DND-41 (cell line): ENCODE results near the gene LIPT2.

Source experiments
- ATAC-seq: fragments of 200-7000 bp; cut with Tn5 transposase; 3 replicates; pipeline ENCODE4 v1.9.1; 2021; ENCODE audit warnings: low read depth; ENCODE audit not compliant: insufficient read depth
- DNase-seq: peaks from one replicate; pipeline ENCODE4 v3.0.0-alpha.2; 2020
- H2AFZ ChIP-seq: 2 replicates; pipeline ENCODE4 v1.6.0; 2012; ENCODE audit warnings: low read depth, low read length
- H3K27ac ChIP-seq: 2 replicates; pipeline ENCODE4 v1.5.1; 2012; ENCODE audit warnings: low read length, inconsistent platforms
- H3K27me3 ChIP-seq: fragments of 200-600 bp; sonication (generic); 2 replicates; pipeline ENCODE4 v1.6.0; 2012; ENCODE audit warnings: low read length, mild to moderate bottlenecking, inconsistent platforms; ENCODE audit not compliant: insufficient read depth, poor library complexity
- H3K36me3 ChIP-seq: 2 replicates; pipeline ENCODE4 v1.5.1; 2012; ENCODE audit warnings: low read length, inconsistent platforms; ENCODE audit not compliant: insufficient read depth
- H3K4me1 ChIP-seq: 2 replicates; pipeline ENCODE4 v1.5.1; 2012; ENCODE audit warnings: mild to moderate bottlenecking, low read length; ENCODE audit not compliant: insufficient read depth
- H3K4me2 ChIP-seq: 2 replicates; pipeline ENCODE4 v1.6.0; 2012; ENCODE audit warnings: mild to moderate bottlenecking, moderate library complexity, low read length, inconsistent platforms; ENCODE audit not compliant: insufficient read depth
- H3K4me3 ChIP-seq, 2 experiments: fragments of 200-600 bp in 1 of 2; shearing (Covaris generic) in 1 of 2; 2 replicates each; pipeline ENCODE4 v1.5.1; 2012 to 2016; ENCODE audit warnings: inconsistent platforms in 2 of 2, low read length in 2 of 2, mild to moderate bottlenecking in 2 of 2, low read depth in 1 of 2, moderate library complexity in 1 of 2
- H3K79me2 ChIP-seq: 2 replicates; pipeline ENCODE4 v1.6.0; 2012; ENCODE audit warnings: low read length, inconsistent platforms; ENCODE audit not compliant: insufficient read depth
- H3K9ac ChIP-seq: 2 replicates; pipeline ENCODE4 v1.6.0; 2012; ENCODE audit warnings: low read depth, mild to moderate bottlenecking, inconsistent platforms, low read length, moderate library complexity
- H3K9me3 ChIP-seq: 2 replicates; pipeline ENCODE4 v1.5.1; 2012; ENCODE audit warnings: low read length, moderate library complexity, mild to moderate bottlenecking, inconsistent platforms; ENCODE audit not compliant: insufficient read depth, severe bottlenecking
- H4K20me1 ChIP-seq: 2 replicates; pipeline ENCODE4 v1.6.0; 2012; ENCODE audit warnings: low read length; ENCODE audit not compliant: insufficient read depth
- EZH2 ChIP-seq: IDR thresholded peaks from 3 replicates; pipeline ENCODE4 v1.6.1; 2012; ENCODE audit warnings: borderline replicate concordance, low read depth, mild to moderate bottlenecking, moderate library complexity, low read length, inconsistent platforms; ENCODE audit not compliant: severe bottlenecking
- TF ChIP-seq, protein P1 (sequence below): IDR thresholded peaks from 2 replicates; pipeline ENCODE4 v1.5.1; 2012; ENCODE audit warnings: borderline replicate concordance, low read length, moderate library complexity, mild to moderate bottlenecking; ENCODE audit not compliant: poor library complexity, severe bottlenecking; ENCODE audit errors: extremely low read depth

Gene LIPT2

DNA sequence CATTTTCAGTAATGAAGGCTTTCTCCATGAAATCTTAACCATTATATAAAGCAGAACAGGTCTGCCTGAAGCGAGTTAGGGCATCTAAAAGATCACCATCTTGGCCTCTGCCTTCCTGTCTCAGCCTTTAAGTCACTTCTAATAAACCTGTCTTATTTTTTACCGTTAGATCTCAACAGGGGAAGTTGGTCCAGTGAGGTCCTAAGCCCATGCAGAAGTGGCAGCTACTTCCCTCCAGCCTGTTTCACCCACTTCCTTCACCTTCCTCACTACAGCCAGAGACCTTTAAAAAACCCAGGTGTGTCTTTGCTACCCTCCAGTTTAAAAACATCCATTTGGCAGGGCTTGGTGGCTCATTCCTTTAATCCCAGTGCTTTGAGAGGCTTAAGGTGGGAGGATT, 14.1 kb upstream of the LIPT2 start:
- no peaks in the 10 kb centered on the region for H3K27me3 ChIP-seq
- H3K36me3 ChIP-seq, result no peaks in the 10 kb centered on the region
- no peaks in the 10 kb centered on the region for H4K20me1 ChIP-seq
- DNase-seq (no peak), ATAC-seq (no peak)
- peaks cover 3% of the 10 kb centered on the region for H3K9me3 ChIP-seq
- no peak overlapping the region for H3K27ac ChIP-seq
- H3K4me1 ChIP-seq, result no peaks in the 10 kb centered on the region
- H3K4me3 ChIP-seq, result no peak overlapping the region
- H2AFZ ChIP-seq, result no peak overlapping the region
- H3K4me2 ChIP-seq, result no peak overlapping the region
- no peak overlapping the region for H3K9ac ChIP-seq
- TF ChIP-seq EZH2, result no peak
- TF ChIP-seq, protein P1, sequence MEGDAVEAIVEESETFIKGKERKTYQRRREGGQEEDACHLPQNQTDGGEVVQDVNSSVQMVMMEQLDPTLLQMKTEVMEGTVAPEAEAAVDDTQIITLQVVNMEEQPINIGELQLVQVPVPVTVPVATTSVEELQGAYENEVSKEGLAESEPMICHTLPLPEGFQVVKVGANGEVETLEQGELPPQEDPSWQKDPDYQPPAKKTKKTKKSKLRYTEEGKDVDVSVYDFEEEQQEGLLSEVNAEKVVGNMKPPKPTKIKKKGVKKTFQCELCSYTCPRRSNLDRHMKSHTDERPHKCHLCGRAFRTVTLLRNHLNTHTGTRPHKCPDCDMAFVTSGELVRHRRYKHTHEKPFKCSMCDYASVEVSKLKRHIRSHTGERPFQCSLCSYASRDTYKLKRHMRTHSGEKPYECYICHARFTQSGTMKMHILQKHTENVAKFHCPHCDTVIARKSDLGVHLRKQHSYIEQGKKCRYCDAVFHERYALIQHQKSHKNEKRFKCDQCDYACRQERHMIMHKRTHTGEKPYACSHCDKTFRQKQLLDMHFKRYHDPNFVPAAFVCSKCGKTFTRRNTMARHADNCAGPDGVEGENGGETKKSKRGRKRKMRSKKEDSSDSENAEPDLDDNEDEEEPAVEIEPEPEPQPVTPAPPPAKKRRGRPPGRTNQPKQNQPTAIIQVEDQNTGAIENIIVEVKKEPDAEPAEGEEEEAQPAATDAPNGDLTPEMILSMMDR, result no peak
- no peaks in the 10 kb centered on the region for H3K79me2 ChIP-seq

DNA sequence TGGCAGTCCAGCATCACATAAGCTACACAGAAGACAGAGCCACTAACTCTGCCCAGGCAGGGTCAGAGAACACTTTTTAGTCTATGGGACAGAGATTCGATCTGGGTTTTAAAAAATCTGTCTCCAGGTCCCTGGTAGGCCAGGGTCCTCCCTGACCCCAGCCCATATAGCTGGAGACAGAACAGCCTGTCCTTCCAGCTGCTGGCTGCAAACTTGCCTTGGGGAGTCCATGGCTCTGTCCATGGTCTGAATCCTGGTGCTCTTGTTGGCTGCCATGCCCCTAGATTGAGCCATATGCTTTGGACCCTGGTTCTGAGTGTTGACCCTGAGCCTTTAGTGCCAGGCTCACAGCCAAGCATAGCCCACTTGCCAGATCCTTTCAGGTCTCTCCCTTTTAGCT, 13.3 kb upstream of the LIPT2 start:
- Histone ChIP-seq H3K27ac (no peak overlapping the region), H3K27me3 (no peaks in the 10 kb centered on the region), H3K36me3 (no peaks in the 10 kb centered on the region), H3K4me2 (no peak overlapping the region), H4K20me1 (no peaks in the 10 kb centered on the region), H3K79me2 (no peaks in the 10 kb centered on the region), H3K9me3 (peaks cover 8% of the 10 kb centered on the region), H2AFZ (no peak overlapping the region), H3K9ac (no peak overlapping the region), H3K4me3 (no peak overlapping the region), H3K4me1 (no peaks in the 10 kb centered on the region)
- no peak for ATAC-seq
- no peak for DNase-seq
- TF ChIP-seq, protein P1, result no peak
- no peak for TF ChIP-seq EZH2

DNA sequence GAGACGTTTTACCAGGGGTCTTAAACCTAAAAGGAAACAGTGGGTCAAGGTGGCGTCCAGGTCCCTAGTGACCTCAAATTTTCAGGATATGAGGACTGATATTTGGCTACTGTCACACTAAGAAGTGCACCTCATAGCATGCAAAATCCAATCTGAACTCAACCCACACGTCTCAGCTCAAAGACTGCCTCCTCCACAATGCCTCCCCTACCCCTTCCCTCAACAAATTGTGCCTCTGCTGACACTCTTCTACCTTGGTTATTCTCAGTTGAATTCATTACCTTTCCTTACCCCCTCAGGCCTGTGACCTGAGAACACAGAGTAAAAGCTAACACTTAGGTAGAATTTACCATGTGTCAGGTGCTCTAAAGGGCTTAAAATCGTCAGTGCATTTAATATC, 12.4 kb upstream of the LIPT2 start:
- DNase-seq (no peak), ATAC-seq (no peak)
- Histone ChIP-seq H3K79me2 (no peaks in the 10 kb centered on the region), H3K4me2 (no peak overlapping the region), H3K9me3 (peaks cover 8% of the 10 kb centered on the region), H3K27me3 (no peaks in the 10 kb centered on the region), H3K27ac (no peak overlapping the region), H3K36me3 (no peaks in the 10 kb centered on the region), H3K9ac (no peak overlapping the region), H2AFZ (no peak overlapping the region), H3K4me3 (no peak overlapping the region), H3K4me1 (no peaks in the 10 kb centered on the region), H4K20me1 (no peaks in the 10 kb centered on the region)
- TF ChIP-seq EZH2, result no peak
- TF ChIP-seq, protein P1, result no peak

DNA sequence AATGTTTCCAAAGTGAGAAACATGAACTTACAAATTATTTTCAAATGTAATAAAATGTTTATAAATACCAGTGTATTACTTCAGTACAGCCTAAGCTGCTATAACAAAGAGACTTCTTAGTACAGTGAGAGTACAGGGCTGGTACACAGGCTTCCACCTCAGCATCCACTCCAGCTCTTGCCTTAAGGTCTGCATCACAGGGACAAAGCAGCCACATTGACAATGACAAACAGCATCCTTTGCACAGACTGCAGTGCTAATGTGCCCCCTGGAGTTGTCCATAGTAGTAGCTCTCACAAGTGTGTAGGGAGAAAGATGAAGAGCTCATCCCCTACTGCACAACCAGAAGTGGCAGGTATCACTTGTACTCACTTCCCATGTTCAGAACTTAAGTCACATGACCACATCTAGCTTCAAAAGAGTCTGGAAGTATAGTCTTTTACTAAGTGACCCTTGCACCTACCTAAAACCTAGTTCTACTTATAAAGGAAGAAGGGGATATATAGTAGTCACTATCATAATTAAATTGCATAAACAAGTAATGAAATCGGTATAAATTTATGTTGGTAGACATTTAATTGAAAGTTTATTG, 10.7 kb upstream of the LIPT2 start:
- H2AFZ ChIP-seq, result no peak overlapping the region
- no peaks in the 10 kb centered on the region for H3K36me3 ChIP-seq
- H3K79me2 ChIP-seq, result no peaks in the 10 kb centered on the region
- no peak overlapping the region for H3K4me2 ChIP-seq
- H3K4me3 ChIP-seq, result no peak overlapping the region
- TF ChIP-seq, protein P1, result no peak
- TF ChIP-seq EZH2, result no peak
- H3K27ac ChIP-seq, result no peak overlapping the region
- no peaks in the 10 kb centered on the region for H3K4me1 ChIP-seq
- peaks cover 8% of the 10 kb centered on the region for H3K9me3 ChIP-seq
- ATAC-seq (no peak), DNase-seq (no peak)
- H3K27me3 ChIP-seq, result no peaks in the 10 kb centered on the region
- no peak overlapping the region for H3K9ac ChIP-seq
- no peaks in the 10 kb centered on the region for H4K20me1 ChIP-seq
